ENCODE measurements around the gene APOL3.
"Not testable (repeated sequence)": the region's sequence is repeated elsewhere in the genome, so short reads cannot be mapped to it uniquely, and the experiment has no call there.

The APOL3 gene

DNA sequence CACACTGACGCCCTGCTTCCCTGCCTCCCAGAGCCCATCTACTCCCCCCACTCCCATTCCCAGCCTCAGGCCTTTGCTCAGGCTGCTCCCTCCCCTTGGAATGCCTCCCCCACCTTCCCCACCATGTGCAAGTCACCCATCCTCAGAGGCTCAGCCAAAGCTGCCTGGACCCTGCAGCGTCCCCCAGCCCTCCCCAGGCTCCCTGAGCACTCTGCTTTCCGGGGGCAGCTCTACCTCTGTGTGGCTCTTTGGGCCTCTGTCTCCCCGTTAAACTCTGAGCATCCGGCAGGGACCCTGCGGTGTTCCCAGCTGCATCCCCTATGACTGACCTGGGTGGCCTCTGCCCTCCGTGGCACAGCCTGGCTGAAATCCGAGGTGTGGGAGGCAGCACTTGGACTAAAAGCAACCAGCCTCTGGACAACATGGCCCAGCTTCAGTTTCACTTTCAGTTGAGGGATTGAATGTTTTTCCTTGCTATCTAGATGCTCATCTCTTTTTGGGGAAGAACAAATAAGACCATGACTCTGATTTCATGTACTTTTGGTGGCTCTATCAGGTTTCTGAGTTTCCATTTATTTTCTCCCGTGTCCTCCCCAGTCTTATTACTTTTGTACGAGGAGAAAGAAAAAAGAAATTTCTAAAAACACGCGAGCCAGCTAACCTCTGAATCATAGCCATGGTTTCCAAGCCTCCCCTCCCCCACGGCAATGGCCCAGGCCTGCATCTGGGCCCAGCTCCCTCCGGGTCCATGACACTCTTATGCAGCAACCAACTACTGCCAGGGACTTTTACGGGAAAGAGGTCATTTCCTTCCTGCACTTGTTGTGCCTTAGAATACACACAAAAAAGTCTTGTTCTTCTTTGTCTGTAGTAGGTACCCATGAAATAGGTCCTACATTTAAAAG is 3.8 kb downstream of the APOL3 start:
- peak; percentile 56 for DNase-seq (ENCODE audit: low spot score)

GRCh38 chr22:36156119-36156514 is 4.4 kb downstream of the APOL3 start:
- no peak for DNase-seq (ENCODE audit: low spot score)

DNA sequence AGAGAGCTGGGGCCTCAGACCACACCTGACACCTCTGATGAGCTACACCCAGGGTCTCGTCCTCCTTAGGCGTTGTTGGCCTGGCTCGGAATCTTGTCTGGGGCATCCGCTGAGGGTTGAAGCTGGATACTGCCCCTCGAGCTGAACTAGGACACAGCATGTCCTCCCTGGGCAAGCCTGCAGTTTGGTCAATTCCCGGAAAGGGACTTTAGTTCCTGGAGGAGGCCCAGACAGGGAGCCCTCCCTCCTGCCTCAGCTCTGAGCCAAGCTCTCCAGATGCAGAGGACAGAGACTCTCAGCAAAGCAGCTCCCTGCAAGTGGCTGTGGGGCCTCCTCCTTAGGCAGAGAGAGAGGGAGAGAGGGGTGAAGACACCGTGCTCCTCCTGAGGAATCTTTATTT is 4.9 kb downstream of the APOL3 start:
- no peak for DNase-seq (ENCODE audit: low spot score)

GRCh38 chr22:36154423-36154945 is 6.1 kb downstream of the APOL3 start:
- DNase-seq (ENCODE audit: low spot score) = no peak

DNA sequence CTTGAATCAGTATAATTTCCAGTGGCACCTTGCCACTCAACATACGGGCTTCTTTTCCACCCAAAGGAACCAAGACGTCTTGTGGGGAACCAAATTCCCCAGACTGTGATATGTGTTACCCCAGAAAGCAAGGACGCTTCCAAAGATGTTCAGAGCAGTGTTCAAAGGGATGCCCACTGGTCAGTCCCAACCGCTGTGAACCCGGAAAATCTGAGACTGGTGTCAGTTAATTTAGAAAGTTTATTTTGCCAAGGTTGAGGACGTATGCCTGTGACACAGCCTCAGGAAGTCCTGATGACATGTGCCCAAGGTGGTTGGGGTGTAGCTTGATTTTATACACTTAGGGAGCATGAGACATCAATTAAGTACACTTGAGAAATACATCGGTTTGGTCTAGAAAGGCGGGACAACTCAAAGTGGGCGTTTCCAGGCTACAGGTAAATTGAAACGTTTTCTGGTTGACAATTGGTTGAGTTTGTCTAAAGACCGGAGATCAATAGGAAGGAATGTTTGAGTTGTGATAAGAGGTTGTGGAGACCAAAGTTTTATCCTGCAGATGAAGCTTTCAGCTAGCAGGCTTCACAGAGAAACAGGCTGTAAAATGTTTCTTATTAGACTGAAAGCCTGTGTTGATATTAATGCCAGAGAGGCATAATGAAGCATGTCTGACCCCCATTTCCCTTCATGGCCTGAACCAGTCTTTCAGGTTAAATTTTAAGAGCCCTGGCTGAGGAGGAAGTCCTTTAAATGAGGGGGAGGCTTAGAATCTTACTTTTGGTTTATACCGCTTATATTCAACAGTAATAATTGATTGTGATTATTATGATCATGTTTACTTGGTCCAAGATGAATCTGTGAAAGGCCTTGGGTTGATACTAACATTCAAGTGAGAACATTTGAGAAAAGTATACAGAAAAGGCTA is 6.8 kb downstream of the APOL3 start:
- DNase-seq (ENCODE audit: low spot score) = no peak

- not testable (repeated sequence) for DNase-seq (ENCODE audit: low spot score)
Measured at GRCh38 chr22:36152821-36153220, 7.7 kb downstream of the APOL3 start.

- no peak for DNase-seq (ENCODE audit: low spot score)
Measured at GRCh38 chr22:36152088-36152487, 8.5 kb downstream of the APOL3 start.

DNA sequence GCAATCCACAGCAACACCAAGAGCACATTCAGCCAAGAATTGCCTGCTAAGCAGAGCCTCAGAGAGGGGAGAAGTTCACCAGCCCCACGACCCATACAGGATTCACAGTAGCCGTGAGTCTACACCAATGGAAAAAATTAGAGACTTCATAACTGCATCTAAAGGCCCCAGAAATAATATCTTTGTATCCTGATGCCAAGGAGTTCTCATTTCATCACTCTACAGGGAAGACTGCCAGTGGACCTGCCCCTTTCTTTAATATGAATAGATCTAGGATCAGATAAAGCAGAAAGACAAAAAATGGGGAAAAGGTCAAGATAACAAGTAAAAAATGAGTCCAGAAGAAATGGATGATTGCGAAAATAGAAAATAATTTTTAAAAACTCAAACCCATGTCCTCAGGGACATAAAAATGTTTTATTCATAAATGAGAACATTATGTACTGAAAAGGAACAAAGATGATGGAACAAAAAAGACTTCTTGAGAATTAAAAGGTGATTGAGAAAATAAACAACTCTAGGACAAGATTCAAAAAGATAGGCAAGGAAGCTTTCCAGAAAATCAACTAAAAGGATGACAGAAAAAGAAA is 9.5 kb downstream of the APOL3 start:
- DNase-seq (ENCODE audit: low spot score) = no peak

DNA sequence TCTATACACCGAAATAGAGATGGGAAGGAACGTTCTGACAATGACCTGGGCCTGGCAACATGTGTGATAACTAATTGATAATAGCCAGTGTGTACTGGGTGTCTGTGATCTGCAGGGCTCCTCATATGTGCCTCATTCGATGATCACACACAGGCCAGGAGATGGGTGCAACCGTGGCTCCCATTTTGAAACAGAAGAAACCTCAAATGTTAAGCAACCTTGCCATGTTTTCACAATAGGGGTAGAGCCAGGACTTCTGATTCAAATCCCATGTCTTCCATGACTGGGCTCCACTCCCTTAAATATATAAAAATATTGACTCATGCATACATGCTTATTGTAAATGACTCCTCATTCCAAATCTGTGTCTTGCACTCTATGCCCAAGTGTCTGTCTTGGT is 11.1 kb downstream of the APOL3 start:
- DNase-seq (ENCODE audit: low spot score) = no peak

DNA sequence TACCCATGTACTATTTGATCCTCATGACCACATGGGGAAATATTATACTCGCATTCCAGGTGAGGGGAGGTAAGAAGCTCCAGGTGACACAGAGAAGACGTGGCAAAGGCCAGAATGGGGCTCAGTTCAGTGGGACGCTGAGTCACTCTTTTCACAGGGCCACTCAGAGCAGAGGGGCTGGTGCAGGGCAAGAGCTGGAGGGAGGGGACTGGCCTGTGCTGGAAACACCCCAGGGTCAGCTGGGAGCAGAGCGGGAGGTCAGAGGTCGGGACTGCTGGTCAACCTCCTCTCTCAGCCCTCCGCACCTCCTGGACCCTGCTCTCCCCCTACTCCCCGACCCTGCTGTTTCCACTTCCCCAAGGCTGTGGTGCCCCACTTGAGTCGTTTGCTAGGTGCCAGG is 12.1 kb downstream of the APOL3 start:
- no peak for DNase-seq (ENCODE audit: low spot score)

DNA sequence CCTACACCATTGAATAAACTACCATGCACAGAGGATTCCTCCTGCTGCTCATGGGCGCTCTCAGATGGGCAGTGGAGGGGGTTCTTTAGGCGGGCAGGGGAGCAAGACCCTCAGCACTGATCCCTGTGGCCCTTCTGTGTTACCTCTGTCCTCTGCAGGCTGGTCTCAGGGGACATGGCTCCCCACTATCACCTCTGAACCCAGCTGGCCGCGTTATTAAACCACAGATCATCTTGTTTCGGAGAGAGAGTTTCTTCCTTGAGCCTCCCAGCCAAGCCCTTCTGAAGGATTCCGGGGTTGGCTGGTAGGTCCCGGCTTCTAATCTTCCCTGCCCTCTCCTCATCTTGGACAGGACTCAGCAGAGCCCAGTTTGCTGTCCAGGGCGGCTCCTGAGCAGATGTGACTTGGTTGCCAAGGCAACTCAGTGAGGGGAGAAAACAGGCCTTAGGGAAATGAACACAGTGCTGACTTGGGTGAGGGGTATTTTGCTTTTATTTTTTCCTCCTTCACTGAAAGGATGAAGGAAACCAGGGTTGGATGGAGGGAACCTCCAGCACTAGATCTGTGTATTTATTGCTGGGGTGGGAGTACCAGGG is 13.3 kb downstream of the APOL3 start:
- no peak for DNase-seq (ENCODE audit: low spot score)

GRCh38 chr22:36145881-36146280 is 14.7 kb downstream of the APOL3 start:
- DNase-seq (ENCODE audit: low spot score) = no peak

- peak; percentile 72 for DNase-seq (ENCODE audit: low spot score)
Measured at GRCh38 chr22:36144886-36145541, 15.5 kb downstream of the APOL3 start.

- no peak for DNase-seq (ENCODE audit: low spot score)
Measured at GRCh38 chr22:36143956-36144355, 16.6 kb downstream of the APOL3 start.

DNA sequence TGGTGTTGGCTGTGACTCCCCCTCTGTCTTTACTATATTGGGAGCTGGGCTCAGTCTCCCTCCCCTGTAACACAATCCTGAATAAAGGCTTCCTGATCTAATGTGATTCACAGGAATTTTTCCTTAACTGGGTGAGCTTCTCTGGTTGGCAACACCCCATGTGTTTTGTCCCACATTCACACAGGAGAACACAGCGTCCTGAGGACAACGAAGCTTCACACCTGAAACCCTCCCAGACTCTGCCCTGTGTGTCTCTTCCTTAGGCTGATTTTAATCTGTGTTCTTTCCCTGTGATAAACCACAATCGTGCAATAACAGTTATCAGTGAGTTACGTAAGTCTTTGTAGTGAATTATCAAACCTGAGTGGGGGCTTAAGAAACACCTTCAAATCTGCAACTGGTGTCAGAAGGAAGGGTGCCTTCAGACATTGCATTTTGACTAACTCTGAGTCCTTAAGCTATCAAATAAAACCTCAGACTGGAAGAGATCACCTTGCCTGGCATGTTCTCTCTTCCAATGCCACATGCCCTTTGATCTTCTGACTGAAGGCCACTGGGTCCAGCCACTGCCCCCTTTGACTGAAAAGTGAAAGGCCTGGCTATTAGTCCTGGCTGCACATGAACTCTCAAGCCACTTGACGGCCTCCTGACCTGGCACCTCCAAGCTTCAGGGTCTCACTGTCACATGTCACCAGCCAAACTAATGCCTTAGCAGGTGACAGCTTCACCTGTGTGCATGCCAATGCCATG is 17.3 kb downstream of the APOL3 start:
- DNase-seq (ENCODE audit: low spot score) = no peak

- no peak for DNase-seq (ENCODE audit: low spot score)
Measured at GRCh38 chr22:36141481-36141880, 19.1 kb downstream of the APOL3 start.

- not testable (repeated sequence) for DNase-seq (ENCODE audit: low spot score)
Measured at GRCh38 chr22:36138709-36139108, 21.8 kb downstream of the APOL3 start.

DNA sequence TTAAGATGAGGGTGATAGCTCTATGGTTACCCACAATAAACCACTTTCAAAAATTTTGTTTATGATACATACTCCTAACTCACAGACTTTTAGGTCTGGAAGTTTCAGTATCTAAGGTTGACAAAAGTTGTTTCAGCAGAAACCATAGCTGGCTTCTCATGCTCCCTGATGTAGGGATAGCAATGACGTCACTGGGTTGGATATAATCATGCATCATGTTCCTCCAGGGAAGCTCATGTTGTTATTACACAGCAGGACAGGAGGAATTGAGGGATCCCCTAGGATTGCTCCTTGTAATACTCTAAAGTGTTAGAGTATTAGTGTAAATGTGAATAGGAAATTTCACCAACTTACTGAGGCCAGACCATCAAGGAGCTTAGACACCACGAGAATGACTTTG is 23.6 kb downstream of the APOL3 start:
- DNase-seq (ENCODE audit: low spot score) = no peak

- DNase-seq (ENCODE audit: low spot score) = peak; percentile 37
Measured at GRCh38 chr22:36136475-36136874, 24.1 kb downstream of the APOL3 start.

GRCh38 chr22:36135306-36135980 is 25.1 kb downstream of the APOL3 start:
- no peak for DNase-seq (ENCODE audit: low spot score)
